TTC549 (cell line): Measurements from ENCODE around the gene C1QC.

Source experiments
- FAIRE-seq: peaks from 2 replicates; lab custom pipeline; 2012; peaks lifted over from hg19 to GRCh38; lab: Jason Lieb, UNC

The C1QC gene

GRCh38 chr1:22643381-22643780 lies at the start of gene C1QC:
TSS of gene C1QC (plus strand) at chr1:22643633. CDS start at chr1:22644024, 391 bp downstream.
- no peak for FAIRE-seq

- FAIRE-seq: no peak
Observed at GRCh38 chr1:22594396-22594795, 49.0 kb upstream of the C1QC start.

GRCh38 chr1:22595108-22595507 lies 48.3 kb upstream of the C1QC start:
- FAIRE-seq: no peak

GRCh38 chr1:22597301-22597965 lies 46.0 kb upstream of the C1QC start:
- no peak for FAIRE-seq

- no peak for FAIRE-seq
Observed at GRCh38 chr1:22597996-22598395, 45.4 kb upstream of the C1QC start.

GRCh38 chr1:22598736-22599135 lies 44.7 kb upstream of the C1QC start:
- no peak for FAIRE-seq

GRCh38 chr1:22600071-22600816 lies 43.2 kb upstream of the C1QC start:
- no peak for FAIRE-seq

GRCh38 chr1:22600817-22601605 lies 42.4 kb upstream of the C1QC start:
- FAIRE-seq: no peak

GRCh38 chr1:22601610-22602009 lies 41.8 kb upstream of the C1QC start:
- no peak for FAIRE-seq

- FAIRE-seq: no peak
Observed at GRCh38 chr1:22602060-22602740, 41.2 kb upstream of the C1QC start.

GRCh38 chr1:22606161-22606560 lies 37.3 kb upstream of the C1QC start:
- FAIRE-seq: no peak

- FAIRE-seq: no peak
Observed at GRCh38 chr1:22607154-22607553, 36.3 kb upstream of the C1QC start.

- FAIRE-seq: no peak
Observed at GRCh38 chr1:22608361-22608760, 35.1 kb upstream of the C1QC start.

GRCh38 chr1:22609291-22609690 lies 34.1 kb upstream of the C1QC start:
- no peak for FAIRE-seq

- FAIRE-seq: no peak
Observed at GRCh38 chr1:22611530-22611947, 31.9 kb upstream of the C1QC start.

- FAIRE-seq: no peak
Observed at GRCh38 chr1:22612671-22613571, 30.5 kb upstream of the C1QC start.

- no peak for FAIRE-seq
Observed at GRCh38 chr1:22613572-22613918, 29.9 kb upstream of the C1QC start.

- FAIRE-seq: no peak
Observed at GRCh38 chr1:22613951-22614350, 29.5 kb upstream of the C1QC start.

- FAIRE-seq: no peak
Observed at GRCh38 chr1:22615886-22616285, 27.5 kb upstream of the C1QC start.

GRCh38 chr1:22616571-22616970 lies 26.9 kb upstream of the C1QC start:
- no peak for FAIRE-seq

GRCh38 chr1:22618056-22618455 lies 25.4 kb upstream of the C1QC start:
- no peak for FAIRE-seq

GRCh38 chr1:22619252-22619651 lies 24.2 kb upstream of the C1QC start:
- FAIRE-seq: no peak
